ENCODE results near the gene C15orf39. TPM values are rescaled to one million over a fixed set of nuclear protein-coding genes. Genes with fewer than 3 reads are reported as not detected.

Gene C15orf39
- total and polyA plus RNA-seq, 5 experiments from 2014 or later: 1.0 to 27.6 (median 4.5) TPM

DNA sequence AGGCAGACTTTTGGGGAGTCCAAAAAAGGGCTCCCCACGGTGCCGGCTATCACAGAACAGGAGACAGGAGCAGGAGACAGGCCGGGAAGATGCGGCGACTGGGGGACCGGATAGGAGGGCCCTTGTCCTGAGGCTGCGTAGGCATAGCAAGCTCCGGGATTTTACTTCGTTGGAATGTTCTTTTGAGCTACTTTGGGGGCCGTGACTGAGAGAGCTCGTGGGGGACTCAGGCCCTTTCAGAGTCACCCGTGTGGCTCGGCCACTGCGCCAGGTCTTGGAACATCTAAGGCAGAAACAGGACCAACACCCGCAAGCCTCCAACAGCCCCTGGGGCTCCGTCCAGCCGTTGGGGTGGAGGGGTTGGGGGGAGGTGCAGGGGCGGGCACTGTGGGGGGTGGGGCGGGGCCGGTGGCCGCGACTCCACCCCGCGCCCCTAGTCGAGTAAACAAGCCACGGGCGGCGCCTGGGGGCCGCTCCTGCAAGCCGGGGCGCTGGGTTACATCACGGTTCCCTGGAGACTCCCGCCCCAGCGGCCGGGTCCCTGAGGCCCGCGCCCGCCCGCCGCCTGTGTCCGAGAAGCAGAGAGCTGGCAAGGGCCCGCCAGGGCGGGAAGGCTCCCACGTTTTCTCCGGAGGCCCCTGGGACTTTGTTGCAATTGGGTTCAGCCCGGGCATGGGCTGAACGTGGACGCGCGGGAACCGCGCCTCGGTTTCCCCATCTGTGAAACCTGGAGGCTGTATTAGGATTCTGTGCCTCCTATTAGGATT, 23.3 kb upstream of the C15orf39 start:
- peak overlapping the region in 1 of 10 donors; percentile 17 for H3K27ac Mint-ChIP-seq
- no peaks in the 10 kb centered on the region for H3K36me3 Mint-ChIP-seq
- POLR2A ChIA-PET: interaction anchor here (0.8 kb wide), 1 partner anchor 23 kb away, joined by 4 read pairs; the partner anchor contains the start of gene C15orf39
- ATAC-seq (peak; percentile 35 to 67), DNase-seq (no peak)
- peaks cover 18 to 58% (median 23%) of the 10 kb centered on the region in 5 donors for H3K27me3 Mint-ChIP-seq
- H3K4me1 Mint-ChIP-seq: peaks cover 5 to 27% (median 10%) of the 10 kb centered on the region in 4 donors
- H3K9me3 Mint-ChIP-seq: no peaks in the 10 kb centered on the region
- H3K4me3 Mint-ChIP-seq: peak overlapping the region in 9 of 10 donors; percentile 12 to 65 (median 36)

DNA sequence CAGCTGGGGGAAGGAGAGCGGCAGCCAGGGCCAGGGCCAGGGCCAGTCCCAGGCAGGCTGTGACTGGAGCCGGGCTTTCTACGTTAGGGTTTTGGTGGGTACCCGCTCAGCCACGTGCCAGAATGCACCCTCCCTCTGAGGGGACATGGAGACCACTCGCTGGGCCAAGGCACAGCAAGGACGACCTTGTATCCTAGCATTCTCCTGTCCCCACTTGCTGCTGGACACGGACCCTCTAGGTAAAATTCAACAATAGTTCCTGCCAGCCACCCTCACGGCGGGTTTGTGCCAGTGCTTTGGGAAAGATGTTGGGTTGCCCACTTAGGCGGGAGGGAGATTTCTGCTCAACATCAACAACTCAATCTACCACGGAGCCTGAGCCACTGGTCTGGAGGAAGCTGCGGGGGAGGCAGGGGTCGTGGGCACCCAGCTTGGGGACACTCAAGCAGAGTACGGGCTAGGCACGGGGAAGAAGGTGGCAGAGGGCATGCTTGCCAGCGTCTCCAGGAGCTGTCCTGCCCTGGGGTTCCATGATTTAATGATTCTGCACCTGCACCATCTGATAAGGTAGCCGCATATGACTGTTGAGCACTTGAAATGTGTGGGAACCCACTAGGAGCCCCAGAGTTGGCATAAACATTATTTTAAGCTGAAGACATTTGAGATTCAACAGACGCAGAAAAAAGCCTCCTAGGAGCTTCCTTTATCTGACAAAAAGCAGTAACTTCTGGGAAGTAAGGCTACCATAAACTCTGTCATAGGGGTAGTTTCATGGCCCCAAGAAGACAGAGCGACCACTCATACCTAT, 22.5 kb upstream of the C15orf39 start:
- H3K9me3 Mint-ChIP-seq: no peaks in the 10 kb centered on the region
- H3K4me1 Mint-ChIP-seq: peaks cover 5 to 27% (median 10%) of the 10 kb centered on the region in 4 donors
- POLR2A ChIA-PET: interaction anchor here (0.8 kb wide), 1 partner anchor 22 kb away, joined by 4 read pairs; the partner anchor contains the start of gene C15orf39
- peak overlapping the region in 8 of 10 donors; percentile 4 to 61 (median 29) for H3K4me3 Mint-ChIP-seq
- ATAC-seq: peak in 1 of 2 donors; percentile 23
- peaks cover 18 to 59% (median 25%) of the 10 kb centered on the region in 5 donors for H3K27me3 Mint-ChIP-seq
- no peak overlapping the region for H3K27ac Mint-ChIP-seq
- H3K36me3 Mint-ChIP-seq: no peaks in the 10 kb centered on the region
- DNase-seq: no peak

DNA sequence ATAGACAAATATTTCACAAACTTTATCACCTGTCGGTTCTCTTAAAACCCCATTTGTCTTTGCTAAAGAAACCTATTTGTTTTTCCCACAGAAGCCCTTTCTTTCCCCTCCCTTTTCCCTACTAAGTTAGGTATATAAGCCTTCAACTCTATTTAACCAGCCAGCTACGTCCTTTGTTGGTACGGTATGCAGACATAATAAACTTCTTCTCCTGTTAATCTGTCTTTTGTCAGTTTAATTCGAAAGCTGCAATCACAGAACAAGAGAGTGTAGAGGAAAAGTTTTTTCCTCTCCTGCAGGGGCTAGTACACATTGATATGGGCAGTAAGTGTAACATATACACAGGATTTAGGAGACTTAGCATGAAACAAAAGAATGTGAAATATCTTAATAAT, 21.9 kb upstream of the C15orf39 start:
- peaks cover 7 to 29% (median 10%) of the 10 kb centered on the region in 4 donors for H3K4me1 Mint-ChIP-seq
- H3K36me3 Mint-ChIP-seq: no peaks in the 10 kb centered on the region
- no peak for DNase-seq
- no peak overlapping the region for H3K27ac Mint-ChIP-seq
- peak overlapping the region in 2 of 10 donors; percentile 1 to 12 for H3K4me3 Mint-ChIP-seq
- no peaks in the 10 kb centered on the region for H3K9me3 Mint-ChIP-seq
- H3K27me3 Mint-ChIP-seq: peaks cover 18 to 59% (median 28%) of the 10 kb centered on the region in 5 donors
- no peak for ATAC-seq
- POLR2A ChIA-PET: interaction anchor here (0.9 kb wide), 1 partner anchor 21 kb away, joined by 3 read pairs; no protein-coding TSS in a partner anchor

DNA sequence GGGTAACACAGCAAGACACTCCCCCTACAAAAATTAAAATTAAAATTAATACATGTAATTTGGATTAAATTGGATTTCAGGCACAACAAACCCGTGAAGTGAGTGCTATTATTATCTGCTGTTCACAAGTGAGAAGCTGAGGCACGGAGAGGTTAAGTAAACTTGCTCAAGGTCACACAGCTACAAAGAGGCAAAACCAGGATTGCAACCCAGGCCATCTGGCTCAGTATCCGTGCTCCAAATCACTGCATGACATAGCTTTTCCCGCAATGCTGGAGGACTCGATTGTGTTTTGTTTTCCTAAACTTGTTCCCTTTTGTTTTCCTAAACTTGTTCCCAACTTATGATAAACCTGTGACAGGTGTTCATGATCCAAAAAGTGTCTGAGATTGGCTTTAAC, 19.9 kb upstream of the C15orf39 start:
- no peaks in the 10 kb centered on the region for H3K9me3 Mint-ChIP-seq
- no peaks in the 10 kb centered on the region for H3K36me3 Mint-ChIP-seq
- H3K27me3 Mint-ChIP-seq: peaks cover 18 to 64% (median 28%) of the 10 kb centered on the region in 5 donors
- no peak for DNase-seq
- H3K4me3 Mint-ChIP-seq: no peak overlapping the region
- no peak for ATAC-seq
- H3K27ac Mint-ChIP-seq: no peak overlapping the region
- H3K4me1 Mint-ChIP-seq: peaks cover 7 to 33% (median 13%) of the 10 kb centered on the region in 4 donors
- POLR2A ChIA-PET: interaction anchor here (0.7 kb wide), 1 partner anchor 18 kb away, joined by 4 read pairs; no protein-coding TSS in a partner anchor

DNA sequence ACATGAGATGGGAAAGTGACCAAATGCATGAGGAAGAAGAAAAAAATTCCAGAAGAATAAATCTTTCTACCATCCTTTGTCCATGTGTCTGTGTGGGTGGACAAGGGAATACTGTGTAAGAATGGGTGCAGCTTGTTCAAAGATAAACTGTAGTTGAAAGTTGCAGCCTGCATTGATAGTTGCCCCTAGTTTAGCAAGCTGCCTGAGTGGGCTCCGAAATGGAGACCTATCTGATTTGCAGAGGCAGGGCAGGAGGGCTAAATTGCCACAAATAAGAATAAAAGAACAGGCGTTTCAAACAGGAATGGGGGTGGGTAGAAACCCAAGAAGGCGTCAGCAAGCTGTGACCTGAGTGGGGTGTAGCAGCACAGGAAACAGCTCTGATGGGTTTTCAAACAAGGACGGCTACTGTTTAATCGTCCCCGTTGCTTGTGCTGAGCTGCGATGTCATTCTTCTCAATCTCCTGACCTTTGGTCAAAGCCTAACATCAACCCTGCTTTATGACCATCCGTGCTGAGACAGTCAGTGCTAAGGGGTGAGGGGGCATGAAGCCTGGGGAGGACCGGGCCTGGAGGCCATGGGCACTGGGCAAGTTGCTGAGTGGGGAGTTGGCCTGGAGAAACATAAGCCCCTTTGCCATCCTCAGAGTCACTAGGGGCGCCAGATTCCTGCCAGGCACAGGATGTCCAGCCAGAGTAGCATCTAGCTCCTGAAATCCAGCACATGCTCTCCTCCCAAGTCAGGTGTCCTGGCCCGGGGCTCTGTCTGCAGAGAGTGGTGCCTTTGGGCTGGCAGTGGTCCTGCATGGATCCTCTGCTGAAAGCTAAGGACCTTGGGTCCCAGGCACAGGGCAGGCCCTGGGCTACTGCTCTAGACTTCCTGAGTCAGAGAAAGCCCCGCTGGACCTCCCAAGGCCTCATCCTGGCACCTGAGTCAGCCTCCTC, 19.2 kb upstream of the C15orf39 start:
- POLR2A ChIA-PET: no interaction called here
- Mint-ChIP-seq H3K36me3 (no peaks in the 10 kb centered on the region), H3K27ac (peak overlapping the region in 2 of 10 donors; percentile 1 to 66), H3K27me3 (peaks cover 18 to 64% (median 22%) of the 10 kb centered on the region in 5 donors), H3K4me3 (no peak overlapping the region), H3K4me1 (peaks cover 7 to 33% (median 13%) of the 10 kb centered on the region in 4 donors), H3K9me3 (no peaks in the 10 kb centered on the region)
- no peak for ATAC-seq
- DNase-seq: no peak

DNA sequence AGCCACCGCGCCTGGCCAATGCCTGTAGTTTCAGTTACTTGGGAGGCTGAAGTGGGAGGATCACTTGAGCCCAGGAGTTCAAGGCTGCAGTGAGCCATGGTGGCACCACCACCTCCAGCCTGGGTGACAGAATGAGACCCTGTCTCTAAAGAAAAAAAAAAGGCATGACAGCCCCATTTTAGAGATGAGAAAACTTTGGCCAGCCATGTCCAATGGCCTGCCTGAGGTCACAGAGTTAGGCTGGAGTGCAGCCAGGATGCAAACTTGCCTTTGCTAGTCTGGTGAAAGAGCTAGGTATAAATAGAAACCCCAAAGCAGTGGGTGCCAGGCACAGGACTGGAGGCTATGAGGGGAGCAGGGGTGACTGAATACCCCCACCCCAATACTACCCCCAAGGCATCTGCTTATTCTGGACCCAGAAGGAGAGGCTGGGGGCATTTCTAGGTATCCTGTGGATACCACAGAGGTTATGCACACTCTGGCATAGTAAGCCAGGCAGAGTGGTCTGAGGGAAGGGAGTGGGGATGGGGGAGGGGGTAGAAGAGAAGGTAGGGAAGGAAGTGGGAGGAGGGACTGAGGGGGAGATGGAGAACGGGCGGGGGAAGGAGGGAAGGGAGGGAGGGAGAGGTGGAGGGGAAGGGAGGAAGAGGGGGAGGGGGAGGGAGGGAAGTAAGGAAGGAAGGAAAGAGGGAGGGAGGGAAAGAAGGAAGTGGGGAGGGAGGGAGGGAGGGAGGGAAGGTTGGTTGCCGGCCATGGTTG, 16.2 kb upstream of the C15orf39 start:
- Mint-ChIP-seq H3K9me3 (no peaks in the 10 kb centered on the region), H3K27ac (no peak overlapping the region), H3K4me3 (no peak overlapping the region), H3K27me3 (peaks cover 11 to 37% (median 16%) of the 10 kb centered on the region in 5 donors), H3K36me3 (no peaks in the 10 kb centered on the region), H3K4me1 (peaks cover 3 to 19% (median 4%) of the 10 kb centered on the region in 4 donors)
- POLR2A ChIA-PET: no interaction called here
- no peak for ATAC-seq
- DNase-seq: no peak

DNA sequence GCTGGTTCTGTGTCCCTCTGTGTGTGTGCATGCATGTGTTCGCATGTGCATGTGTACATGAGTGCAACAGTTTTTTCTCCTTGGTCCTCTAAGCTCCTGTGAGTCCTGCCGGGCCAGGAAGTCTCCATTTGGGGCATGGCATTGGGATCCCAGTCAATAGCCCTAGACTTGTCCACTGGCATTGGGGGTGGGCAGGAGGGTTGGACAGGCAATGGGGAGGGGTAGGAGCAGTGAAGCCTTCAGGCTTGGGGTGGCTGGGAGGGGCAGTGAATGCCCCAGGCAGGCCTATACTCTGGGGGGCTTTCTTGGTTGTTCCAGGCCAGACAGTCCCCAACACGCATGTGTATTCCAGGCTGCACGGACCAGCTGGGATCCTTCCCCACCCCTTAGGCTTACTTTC, 15.6 kb upstream of the C15orf39 start:
- POLR2A ChIA-PET: no interaction called here
- ATAC-seq: no peak
- H3K36me3 Mint-ChIP-seq: no peaks in the 10 kb centered on the region
- DNase-seq: no peak
- H3K4me3 Mint-ChIP-seq: no peak overlapping the region
- H3K4me1 Mint-ChIP-seq: peaks cover 3 to 13% (median 4%) of the 10 kb centered on the region in 4 donors
- H3K27ac Mint-ChIP-seq: no peak overlapping the region
- peaks cover 0 to 3% (median 0%) of the 10 kb centered on the region in 9 donors for H3K9me3 Mint-ChIP-seq
- H3K27me3 Mint-ChIP-seq: peaks cover 6 to 31% (median 10%) of the 10 kb centered on the region in 5 donors

DNA sequence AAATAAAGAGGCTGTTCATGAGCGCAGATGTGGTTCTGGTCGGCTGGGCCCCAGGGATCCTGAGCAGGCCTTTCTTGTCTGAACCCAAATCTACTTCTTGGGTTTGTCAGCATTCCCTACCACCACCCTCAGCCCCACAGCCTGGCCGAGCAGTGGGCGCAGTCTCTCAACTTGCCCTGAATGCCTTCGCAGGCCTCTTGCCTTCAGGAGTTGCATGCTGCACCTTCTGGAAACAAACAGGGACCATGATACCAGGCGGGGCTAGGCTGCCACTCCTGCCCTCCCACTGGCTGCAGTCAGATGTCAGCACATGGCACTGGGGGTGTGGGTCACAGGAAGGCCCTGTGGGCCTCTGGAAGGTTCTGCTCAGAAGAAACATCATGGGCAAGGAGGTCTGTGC, 13.2 kb upstream of the C15orf39 start:
- no peak for ATAC-seq
- Mint-ChIP-seq H3K4me3 (no peak overlapping the region), H3K27me3 (peaks cover 0 to 26% (median 4%) of the 10 kb centered on the region in 5 donors), H3K4me1 (peaks cover 2 to 6% (median 4%) of the 10 kb centered on the region in 4 donors), H3K9me3 (peaks cover 0 to 3% (median 0%) of the 10 kb centered on the region in 9 donors), H3K36me3 (no peaks in the 10 kb centered on the region), H3K27ac (no peak overlapping the region)
- peak in 1 of 10 donors; percentile 44 for DNase-seq
- POLR2A ChIA-PET: no interaction called here

DNA sequence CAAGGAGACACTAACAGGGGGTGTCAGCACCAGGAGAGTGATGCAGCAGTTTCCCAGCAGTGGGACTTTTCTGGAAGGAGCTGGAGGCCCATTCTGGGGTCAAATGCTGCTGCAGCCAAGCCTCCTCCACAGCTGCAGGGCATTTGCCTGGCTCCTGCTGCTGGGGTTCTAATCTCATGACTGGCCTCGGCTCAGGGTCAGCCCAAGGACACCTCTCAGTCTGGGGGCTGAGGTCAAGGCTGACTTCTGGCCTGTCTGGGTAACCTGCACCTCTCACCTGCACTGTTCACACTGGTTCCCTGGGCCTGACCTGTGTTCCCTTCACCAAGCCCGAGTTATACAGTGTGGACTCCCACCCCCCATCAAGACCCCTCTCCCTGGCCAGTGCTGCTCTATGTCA, 10.4 kb upstream of the C15orf39 start:
- POLR2A ChIA-PET: no interaction called here
- DNase-seq (peak in 1 of 10 donors; percentile 8), ATAC-seq (no peak)

DNA sequence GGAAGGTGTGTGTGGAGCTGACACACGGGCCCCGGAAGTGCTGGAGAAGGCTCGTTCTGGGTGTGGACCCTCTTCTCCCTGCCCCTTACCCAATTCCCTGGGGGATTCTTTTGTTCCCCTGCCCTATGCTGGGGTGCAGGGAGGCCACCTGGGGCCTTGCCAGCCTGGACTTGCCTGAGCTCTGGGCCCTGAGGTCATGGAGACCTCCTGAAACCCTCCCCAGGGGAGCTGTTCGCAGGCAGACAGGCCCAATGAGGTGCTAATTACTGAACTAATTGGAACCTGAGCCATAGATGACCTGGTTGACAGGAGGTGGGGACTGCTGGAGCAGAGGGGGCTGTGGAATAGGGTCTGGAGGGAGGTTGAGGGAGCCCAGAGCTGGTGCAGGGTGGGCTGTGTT, 9.4 kb upstream of the C15orf39 start:
- POLR2A ChIA-PET: no interaction called here
- H3K4me3 Mint-ChIP-seq: no peak overlapping the region
- H3K27ac Mint-ChIP-seq: no peak overlapping the region
- ATAC-seq: no peak
- no peaks in the 10 kb centered on the region for H3K36me3 Mint-ChIP-seq
- peaks cover 0 to 22% (median 7%) of the 10 kb centered on the region in 5 donors for H3K27me3 Mint-ChIP-seq
- H3K9me3 Mint-ChIP-seq: peaks cover 0 to 3% (median 0%) of the 10 kb centered on the region in 9 donors
- peak in 1 of 10 donors; percentile 27 for DNase-seq
- peaks cover 0 to 2% (median 0%) of the 10 kb centered on the region in 4 donors for H3K4me1 Mint-ChIP-seq

More for the DNA sequence above, 10.4 kb upstream of the C15orf39 start:
- H3K4me1 Mint-ChIP-seq: peaks cover 0 to 4% (median 3%) of the 10 kb centered on the region in 4 donors
- peaks cover 0 to 3% (median 0%) of the 10 kb centered on the region in 9 donors for H3K9me3 Mint-ChIP-seq
- H3K27me3 Mint-ChIP-seq: peaks cover 0 to 30% (median 7%) of the 10 kb centered on the region in 5 donors
- H3K4me3 Mint-ChIP-seq: no peak overlapping the region
- no peaks in the 10 kb centered on the region for H3K36me3 Mint-ChIP-seq
- no peak overlapping the region for H3K27ac Mint-ChIP-seq

DNA sequence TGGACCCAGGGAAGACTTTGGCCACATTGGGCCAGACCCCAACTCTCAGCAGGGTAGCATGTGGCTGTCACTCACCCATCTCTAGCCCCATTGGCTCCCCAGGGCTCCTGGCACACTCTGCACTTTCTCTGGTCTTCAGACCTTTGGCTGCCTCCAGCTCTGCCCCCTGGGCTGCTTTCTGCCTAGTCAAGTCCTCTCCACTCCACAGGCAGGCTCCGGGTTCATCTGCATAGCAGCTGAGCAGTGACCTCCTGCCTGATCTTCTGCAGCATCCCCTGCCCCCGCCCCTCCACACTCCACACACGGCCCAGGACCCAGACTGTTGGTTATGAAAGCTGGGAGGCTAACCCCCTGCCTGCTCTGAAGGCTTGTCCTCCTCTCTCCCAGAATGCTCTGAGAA, 8.4 kb upstream of the C15orf39 start:
- POLR2A ChIA-PET: no interaction called here
- no peaks in the 10 kb centered on the region for H3K36me3 Mint-ChIP-seq
- no peak for ATAC-seq

More for the DNA sequence above, 8.4 kb upstream of the C15orf39 start:
- Mint-ChIP-seq H3K27ac (peak overlapping the region in 2 of 10 donors; percentile 27 to 35), H3K27me3 (peaks cover 0 to 22% (median 7%) of the 10 kb centered on the region in 5 donors), H3K4me1 (peaks cover 0 to 2% (median 0%) of the 10 kb centered on the region in 4 donors), H3K9me3 (peaks cover 0 to 3% (median 0%) of the 10 kb centered on the region in 9 donors), H3K4me3 (no peak overlapping the region)
- DNase-seq: no peak
